GM23338 (cell line): ENCODE results near the gene KAT14.
"Not testable (repeated sequence)": the region's sequence is repeated elsewhere in the genome, so short reads cannot be mapped to it uniquely, and the experiment has no call there.

ENCODE experiments used
- CTCF ChIP-seq, 2 experiments: fragments of 200-600 bp in 1 of 2; sonication (generic) in 1 of 2; conservative IDR thresholded peaks; 2 replicates each; pipeline versions ENCODE4 v1.5.1 to v1.6.1; 2016 to 2017; ENCODE audit warnings: antibody characterized with exemption in 2 of 2, low read depth in 2 of 2, mild to moderate bottlenecking in 2 of 2, moderate library complexity in 1 of 2
- EZH2 ChIP-seq: fragments of 200-600 bp; sonication (generic); IDR thresholded peaks from one replicate; pipeline ENCODE4 v1.8.0; 2017; ENCODE audit warnings: antibody characterized with exemption, mild to moderate bottlenecking, low read depth; ENCODE audit not compliant: unreplicated experiment
- EZH2phosphoT487 ChIP-seq: fragments of 200-600 bp; sonication (generic); IDR thresholded peaks from one replicate; pipeline ENCODE4 v1.8.1; 2018; ENCODE audit warnings: antibody characterized with exemption; ENCODE audit not compliant: unreplicated experiment
- JUNB ChIP-seq: IDR thresholded peaks from one replicate; pipeline ENCODE4 v1.6.1; 2016; ENCODE audit warnings: antibody characterized with exemption; ENCODE audit not compliant: unreplicated experiment
- NANOG ChIP-seq: IDR thresholded peaks from 2 replicates; pipeline ENCODE4 v1.6.1; 2016; ENCODE audit warnings: antibody characterized with exemption, borderline replicate concordance
- REST ChIP-seq: IDR thresholded peaks from one replicate; pipeline ENCODE4 v1.6.1; 2018; ENCODE audit warnings: antibody characterized with exemption; ENCODE audit not compliant: unreplicated experiment

- TF ChIP-seq CTCF (conservative IDR thresholded peaks at IDR 0.05; ENCODE audit: low read depth in 2 of 2); REST; NANOG; EZH2phosphoT487; JUNB; EZH2: not testable (repeated sequence)
These were observed 9.1 kb upstream of the KAT14 start for GRCh38 chr20:18128574-18128973.
